SU-DHL-6 (cell line): ENCODE data around the gene LAMTOR4.

Source experiments
- H2AFZ ChIP-seq: fragments of 200-600 bp; sonication (generic); 2 replicates; pipeline ENCODE4 v1.6.1; 2014; ENCODE audit warnings: low read depth, mild to moderate bottlenecking, moderate library complexity, mixed read lengths, antibody characterized with exemption, low read length; ENCODE audit not compliant: severe bottlenecking
- H3F3A ChIP-seq: fragments of 200-600 bp; shearing (Covaris generic); 2 replicates; pipeline ENCODE4 v1.6.0; 2016; ENCODE audit warnings: antibody characterized with exemption, mild to moderate bottlenecking; ENCODE audit not compliant: insufficient read depth
- H3K27ac ChIP-seq: fragments of 200-600 bp; sonication (generic); 2 replicates; pipeline ENCODE4 v1.5.1; 2016; ENCODE audit warnings: low read depth, mild to moderate bottlenecking, low read length, moderate library complexity, mixed read lengths
- H3K27me3 ChIP-seq: fragments of 200-600 bp; sonication (generic), shearing (Covaris generic); 2 replicates; pipeline ENCODE4 v1.6.0; 2014; ENCODE audit warnings: mild to moderate bottlenecking, low read length
- H3K36me3 ChIP-seq: fragments of 200-600 bp; sonication (generic); 2 replicates; pipeline ENCODE4 v1.6.1; 2014; ENCODE audit warnings: mild to moderate bottlenecking, low read length, mixed read lengths
- H3K4me2 ChIP-seq: fragments of 300-600, 200-600 bp; shearing (Covaris generic), sonication (generic); 2 replicates; pipeline ENCODE4 v1.6.0; 2014; ENCODE audit warnings: low read length, low read depth, mild to moderate bottlenecking; ENCODE audit not compliant: poor library complexity, severe bottlenecking
- H3K4me3 ChIP-seq: fragments of 200-600 bp; sonication (generic); 2 replicates; pipeline ENCODE4 v1.5.1; 2014; ENCODE audit warnings: antibody characterized with exemption, low read length, mild to moderate bottlenecking, mixed read lengths; ENCODE audit not compliant: insufficient read depth, poor library complexity, severe bottlenecking
- H3K79me2 ChIP-seq: fragments of 200-600 bp; sonication (generic); 2 replicates; pipeline ENCODE4 v1.6.1; 2014; ENCODE audit warnings: mild to moderate bottlenecking, low read length, moderate library complexity; ENCODE audit not compliant: insufficient read depth
- H3K9ac ChIP-seq: fragments of 200-600 bp; sonication (generic); 2 replicates; pipeline ENCODE4 v1.7.0; 2014; ENCODE audit warnings: mild to moderate bottlenecking, low read length
- H3K9me2 ChIP-seq: fragments of 200-600 bp; sonication (generic); replicated peaks from 2 replicates; pipeline ENCODE4 v1.6.1; 2014; ENCODE audit warnings: low read length; ENCODE audit not compliant: insufficient read depth
- H3K9me3 ChIP-seq: fragments of 200-600 bp; sonication (generic); 2 replicates; pipeline ENCODE4 v1.6.1; 2014; ENCODE audit warnings: low read length, mixed read lengths; ENCODE audit not compliant: insufficient read depth
- H4K20me1 ChIP-seq: fragments of 200-600 bp; sonication (generic); 2 replicates; pipeline ENCODE4 v1.6.1; 2014; ENCODE audit warnings: low read depth, mild to moderate bottlenecking, antibody characterized with exemption, low read length, moderate library complexity, mixed read lengths
- EZH2phosphoT487 ChIP-seq: fragments of 200-600 bp; sonication (generic), shearing (Covaris generic); conservative IDR thresholded peaks from 2 replicates; pipeline ENCODE4 v1.6.1; 2018; ENCODE audit warnings: mild to moderate bottlenecking, antibody characterized with exemption, low read length, moderate library complexity, mixed read lengths
- TF ChIP-seq, protein P1 (sequence below): fragments of 200-600 bp; sonication (generic); IDR thresholded peaks from one replicate; pipeline ENCODE4 v1.5.1; 2017; ENCODE audit warnings: antibody characterized with exemption, mild to moderate bottlenecking, low read length, moderate library complexity; ENCODE audit not compliant: insufficient read depth, poor library complexity, severe bottlenecking

The LAMTOR4 gene

DNA sequence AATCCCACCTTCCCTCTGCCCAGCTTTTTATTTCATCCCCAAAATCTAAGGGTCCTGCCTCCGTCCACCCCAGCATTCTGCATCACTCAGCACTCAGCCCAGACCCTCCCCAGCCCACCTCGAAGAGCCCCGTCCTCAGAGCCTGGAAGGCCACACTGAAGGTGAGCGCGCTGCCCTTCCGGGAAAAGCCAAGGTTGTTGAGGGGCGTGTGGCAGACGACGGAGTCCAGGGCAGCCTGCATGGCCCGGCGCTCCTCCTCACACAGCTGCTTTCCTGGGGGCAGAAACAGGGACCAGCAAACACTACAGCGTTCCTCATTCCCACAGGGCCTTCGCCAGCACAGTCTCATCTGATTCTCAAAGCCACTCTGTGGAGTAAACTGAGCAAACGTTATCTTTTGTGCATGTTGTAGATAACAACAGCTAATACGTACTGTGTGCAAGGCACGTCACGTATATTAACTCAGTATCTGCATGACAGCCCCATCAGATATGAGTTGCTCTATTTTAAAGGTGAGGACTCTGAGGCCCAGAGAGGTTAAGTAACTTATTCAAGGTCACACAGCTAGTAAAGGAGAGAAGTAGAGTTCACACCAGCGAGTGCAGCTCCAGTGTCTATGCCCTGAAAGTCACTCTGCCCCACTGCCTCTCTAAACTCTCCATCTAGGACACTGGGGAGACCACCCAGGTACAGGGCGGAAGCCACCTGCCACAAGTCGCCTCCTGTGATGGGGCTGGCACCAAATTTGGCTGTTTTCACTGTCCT is 7.0 kb downstream of the LAMTOR4 start:
- Histone ChIP-seq H4K20me1 (no peaks in the 10 kb centered on the region), H3K9me3 (no peaks in the 10 kb centered on the region), H3F3A (peaks cover 48% of the 10 kb centered on the region), H3K9me2 (no peaks in the 10 kb centered on the region), H3K4me2 (no peak overlapping the region), H3K36me3 (no peaks in the 10 kb centered on the region), H3K27me3 (no peaks in the 10 kb centered on the region), H3K9ac (no peak overlapping the region), H3K79me2 (peaks cover 15% of the 10 kb centered on the region), H3K27ac (peak overlapping the region; percentile 70), H3K4me3 (no peak overlapping the region), H2AFZ (no peak overlapping the region)
- TF ChIP-seq, protein P1, sequence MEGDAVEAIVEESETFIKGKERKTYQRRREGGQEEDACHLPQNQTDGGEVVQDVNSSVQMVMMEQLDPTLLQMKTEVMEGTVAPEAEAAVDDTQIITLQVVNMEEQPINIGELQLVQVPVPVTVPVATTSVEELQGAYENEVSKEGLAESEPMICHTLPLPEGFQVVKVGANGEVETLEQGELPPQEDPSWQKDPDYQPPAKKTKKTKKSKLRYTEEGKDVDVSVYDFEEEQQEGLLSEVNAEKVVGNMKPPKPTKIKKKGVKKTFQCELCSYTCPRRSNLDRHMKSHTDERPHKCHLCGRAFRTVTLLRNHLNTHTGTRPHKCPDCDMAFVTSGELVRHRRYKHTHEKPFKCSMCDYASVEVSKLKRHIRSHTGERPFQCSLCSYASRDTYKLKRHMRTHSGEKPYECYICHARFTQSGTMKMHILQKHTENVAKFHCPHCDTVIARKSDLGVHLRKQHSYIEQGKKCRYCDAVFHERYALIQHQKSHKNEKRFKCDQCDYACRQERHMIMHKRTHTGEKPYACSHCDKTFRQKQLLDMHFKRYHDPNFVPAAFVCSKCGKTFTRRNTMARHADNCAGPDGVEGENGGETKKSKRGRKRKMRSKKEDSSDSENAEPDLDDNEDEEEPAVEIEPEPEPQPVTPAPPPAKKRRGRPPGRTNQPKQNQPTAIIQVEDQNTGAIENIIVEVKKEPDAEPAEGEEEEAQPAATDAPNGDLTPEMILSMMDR, result no peak
- TF ChIP-seq EZH2phosphoT487, result no peak

GRCh38 chr7:100156331-100157068 is 7.8 kb downstream of the LAMTOR4 start:
- H3K79me2 ChIP-seq, result peaks cover 13% of the 10 kb centered on the region
- peak overlapping the region; percentile 92 for H3K9ac ChIP-seq
- no peak overlapping the region for H2AFZ ChIP-seq
- H3K9me2 ChIP-seq, result no peaks in the 10 kb centered on the region
- no peaks in the 10 kb centered on the region for H3K36me3 ChIP-seq
- H3K4me2 ChIP-seq, result peak overlapping the region; percentile 89
- H3K27me3 ChIP-seq, result no peaks in the 10 kb centered on the region
- no peak for TF ChIP-seq EZH2phosphoT487
- TF ChIP-seq, protein P1, result no peak
- H3K9me3 ChIP-seq, result no peaks in the 10 kb centered on the region
- peaks cover 48% of the 10 kb centered on the region for H3F3A ChIP-seq
- peak overlapping the region; percentile 95 for H3K4me3 ChIP-seq
- peak overlapping the region; percentile 70 for H3K27ac ChIP-seq
- H4K20me1 ChIP-seq, result no peaks in the 10 kb centered on the region

- peak overlapping the region; percentile 89 for H3K4me2 ChIP-seq
- H3K9ac ChIP-seq, result peak overlapping the region; percentile 92
- H2AFZ ChIP-seq, result no peak overlapping the region
- peaks cover 13% of the 10 kb centered on the region for H3K79me2 ChIP-seq
- no peaks in the 10 kb centered on the region for H3K36me3 ChIP-seq
- no peaks in the 10 kb centered on the region for H3K9me2 ChIP-seq
- H3K9me3 ChIP-seq, result no peaks in the 10 kb centered on the region
- H4K20me1 ChIP-seq, result no peaks in the 10 kb centered on the region
- TF ChIP-seq, protein P1, result no peak
- H3K27ac ChIP-seq, result peak overlapping the region; percentile 70
- H3F3A ChIP-seq, result peaks cover 44% of the 10 kb centered on the region
- peak overlapping the region; percentile 95 for H3K4me3 ChIP-seq
- no peaks in the 10 kb centered on the region for H3K27me3 ChIP-seq
These were observed 8.3 kb downstream of the LAMTOR4 start for GRCh38 chr7:100157069-100157333.
